ENCODE measurements around the gene TYMP.

TYMP gene

GRCh38 chr22:50576070-50576469 is 46.3 kb upstream of the TYMP start:
- peak; percentile 12 for DNase-seq
- in situ Hi-C loops (cut with HindIII; ENCODE audit: low pct_ligation_motif_present, low sequenced_read_pairs) = no loop called here
- Histone ChIP-seq H3K4me3 (ENCODE audit: low read depth, low read length) (no peak overlapping the region), H3K27ac (no peak overlapping the region), H3K36me3 (replicated peaks) (no peaks in the 10 kb centered on the region), H3K27me3 (replicated peaks) (no peaks in the 10 kb centered on the region)
- peak; percentile 67 for TF ChIP-seq CTCF (IDR thresholded peaks at IDR 0.05; ENCODE audit: low read depth, low read length, missing control alignments)

DNA sequence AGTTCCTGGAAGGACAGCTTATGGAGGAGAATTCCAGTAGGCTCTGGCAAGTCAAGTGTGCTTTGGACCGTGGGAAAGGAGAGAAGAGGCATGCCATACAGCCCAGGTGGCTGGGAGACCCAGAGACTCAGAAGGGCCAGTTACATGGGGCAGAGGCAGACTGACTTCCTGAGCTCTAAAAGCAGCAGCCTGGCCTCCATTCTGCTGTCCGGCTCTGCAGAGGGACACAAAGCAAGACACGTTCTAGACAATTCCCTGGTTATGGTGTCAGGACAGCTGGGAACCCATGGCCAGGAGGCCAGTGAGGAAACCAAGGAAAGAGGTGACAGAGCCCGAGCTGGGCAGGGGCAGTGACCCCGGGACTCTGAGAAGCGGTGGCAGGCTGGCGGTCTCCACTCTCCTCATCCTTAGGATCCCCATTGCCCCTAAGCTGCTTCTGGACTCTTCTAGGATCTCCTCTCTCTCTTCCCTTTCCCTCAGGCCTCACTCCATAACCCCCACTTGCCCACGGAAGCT is 45.7 kb upstream of the TYMP start:
- no peak for DNase-seq
- no peak overlapping the region for H3K4me3 ChIP-seq (ENCODE audit: low read depth, low read length)
- in situ Hi-C loops (cut with HindIII; ENCODE audit: low pct_ligation_motif_present, low sequenced_read_pairs) = no loop called here
- TF ChIP-seq CTCF (IDR thresholded peaks at IDR 0.05; ENCODE audit: low read depth, low read length, missing control alignments) = no peak
- no peak overlapping the region for H3K27ac ChIP-seq
- H3K36me3 ChIP-seq (replicated peaks) = no peaks in the 10 kb centered on the region
- H3K27me3 ChIP-seq (replicated peaks) = no peaks in the 10 kb centered on the region

DNA sequence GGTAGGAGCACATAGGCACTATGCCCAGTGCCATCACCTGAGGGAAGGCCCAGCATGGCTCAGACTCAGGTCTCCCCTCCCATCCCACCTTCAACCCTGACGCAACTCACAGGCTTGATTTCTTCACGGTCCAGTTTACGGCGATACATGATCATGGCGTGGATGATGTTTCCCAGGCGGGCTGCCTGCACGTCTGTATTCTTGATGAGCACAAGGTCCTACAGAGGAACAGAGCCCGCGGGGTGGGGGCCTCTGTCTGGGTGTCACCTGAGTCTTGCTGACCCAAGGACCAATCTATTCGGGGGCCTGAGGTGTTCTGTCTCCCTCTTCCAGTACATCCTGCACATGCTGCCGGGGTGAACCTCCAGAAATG is 44.6 kb upstream of the TYMP start:
- no peak for DNase-seq
- TF ChIP-seq CTCF (IDR thresholded peaks at IDR 0.05; ENCODE audit: low read depth, low read length, missing control alignments) = no peak
- H3K27me3 ChIP-seq (replicated peaks) = no peaks in the 10 kb centered on the region
- no peak overlapping the region for H3K4me3 ChIP-seq (ENCODE audit: low read depth, low read length)
- in situ Hi-C loops (cut with HindIII; ENCODE audit: low pct_ligation_motif_present, low sequenced_read_pairs) = no loop called here
- H3K27ac ChIP-seq = no peak overlapping the region
- no peaks in the 10 kb centered on the region for H3K36me3 ChIP-seq (replicated peaks)

GRCh38 chr22:50573491-50574382 is 43.9 kb upstream of the TYMP start:
- DNase-seq = no peak
- in situ Hi-C loops (cut with HindIII; ENCODE audit: low pct_ligation_motif_present, low sequenced_read_pairs) = no loop called here
- no peak overlapping the region for H3K27ac ChIP-seq
- H3K36me3 ChIP-seq (replicated peaks) = no peaks in the 10 kb centered on the region
- H3K4me3 ChIP-seq (ENCODE audit: low read depth, low read length) = no peak overlapping the region
- H3K27me3 ChIP-seq (replicated peaks) = no peaks in the 10 kb centered on the region
- TF ChIP-seq CTCF (IDR thresholded peaks at IDR 0.05; ENCODE audit: low read depth, low read length, missing control alignments) = no peak

DNA sequence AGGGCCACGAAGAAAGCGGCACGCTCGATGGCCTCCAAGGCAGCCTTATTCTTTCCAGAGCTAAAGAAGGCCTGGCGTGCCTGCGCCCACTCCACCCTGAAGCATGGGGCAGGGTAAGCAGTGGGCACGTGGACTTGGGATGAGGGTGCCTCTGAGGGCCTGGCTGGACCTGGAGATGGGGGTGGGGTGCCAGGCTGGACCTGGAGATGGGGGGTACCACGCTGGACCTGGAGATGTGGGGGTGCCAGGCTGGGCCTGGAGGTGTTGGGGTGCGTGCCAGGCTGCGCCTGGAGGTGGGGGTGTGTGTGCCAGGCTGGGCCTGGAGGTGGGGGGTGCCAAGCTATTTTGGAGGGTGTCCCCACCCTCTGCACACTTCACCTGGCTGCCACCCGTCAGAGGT is 43.2 kb upstream of the TYMP start:
- TF ChIP-seq CTCF (IDR thresholded peaks at IDR 0.05; ENCODE audit: low read depth, low read length, missing control alignments) = no peak
- Histone ChIP-seq H3K27me3 (replicated peaks) (no peaks in the 10 kb centered on the region), H3K36me3 (replicated peaks) (no peaks in the 10 kb centered on the region), H3K27ac (no peak overlapping the region), H3K4me3 (ENCODE audit: low read depth, low read length) (no peak overlapping the region)
- in situ Hi-C loops (cut with HindIII; ENCODE audit: low pct_ligation_motif_present, low sequenced_read_pairs) = no loop called here
- no peak for DNase-seq
